ENCODE measurements around the gene KRT6A. TPM values are rescaled to one million over a fixed set of nuclear protein-coding genes. Genes with fewer than 3 reads are reported as not detected.
"Not testable (repeated sequence)": the region's sequence is repeated elsewhere in the genome, so short reads cannot be mapped to it uniquely, and the experiment has no call there.

KRT6A gene
- total RNA-seq, 1 experiment from 2014 or later: 1,688 TPM

- BruUV-seq (replicated peaks): no TSS peak
- peaks cover 7% of the 10 kb centered on the region for H3K9me3 Mint-ChIP-seq (ENCODE audit: unreplicated experiment)
- H3K4me1 Mint-ChIP-seq (ENCODE audit: insufficient read depth, unreplicated experiment): peaks cover 42% of the 10 kb centered on the region
- TF ChIP-seq CTCF (IDR thresholded peaks at IDR 0.05; ENCODE audit: unreplicated experiment): no peak
- no peak for DNase-seq (ENCODE audit: unreplicated experiment)
- intact Hi-C loops (cut with micrococcal nuclease): no loop called here
- no peak overlapping the region for H3K27ac Mint-ChIP-seq (ENCODE audit: low read depth, unreplicated experiment)
- ChIA-PET CTCF (interaction anchor here (0.7 to 1.5 kb wide), 2 partner anchors 105 to 377 kb away, joined by 3 to 4 read pairs; no protein-coding TSS in a partner anchor), POLR2A (interaction anchor here (0.8 to 28.5 kb wide), 3 partner anchors 9 to 119 kb away, joined by 3 to 1235 read pairs (median 1235); partner anchors contain the start of genes KRT5 and KRT6A)
- no peaks in the 10 kb centered on the region for H3K27me3 Mint-ChIP-seq (ENCODE audit: insufficient read depth, unreplicated experiment)
- no peak overlapping the region for H3K4me3 Mint-ChIP-seq (ENCODE audit: unreplicated experiment)
- no peaks in the 10 kb centered on the region for H3K36me3 Mint-ChIP-seq (ENCODE audit: insufficient read depth, unreplicated experiment)
Measured at GRCh38 chr12:52502877-52503276, 9.8 kb upstream of the KRT6A start.

GRCh38 chr12:52501490-52501889 is 8.4 kb upstream of the KRT6A start:
- Mint-ChIP-seq H3K9me3 (ENCODE audit: unreplicated experiment) (peaks cover 7% of the 10 kb centered on the region), H3K4me1 (ENCODE audit: insufficient read depth, unreplicated experiment) (peaks cover 42% of the 10 kb centered on the region), H3K27me3 (ENCODE audit: insufficient read depth, unreplicated experiment) (no peaks in the 10 kb centered on the region), H3K27ac (ENCODE audit: low read depth, unreplicated experiment) (no peak overlapping the region), H3K36me3 (ENCODE audit: insufficient read depth, unreplicated experiment) (no peaks in the 10 kb centered on the region), H3K4me3 (ENCODE audit: unreplicated experiment) (no peak overlapping the region)
- intact Hi-C loops (cut with micrococcal nuclease): no loop called here
- DNase-seq (ENCODE audit: unreplicated experiment): peak; percentile 73
- ChIA-PET CTCF (interaction anchor here (0.9 to 1.2 kb wide), 2 partner anchors 17 to 345 kb away, joined by 3 to 4 read pairs; no protein-coding TSS in a partner anchor), POLR2A (interaction anchor here (1.6 to 28.5 kb wide), 3 partner anchors 7 to 106 kb away, joined by 4 to 1235 read pairs (median 1235); partner anchors contain the start of genes KRT5 and KRT6A)
- BruUV-seq (replicated peaks): no TSS peak
- no peak for TF ChIP-seq CTCF (IDR thresholded peaks at IDR 0.05; ENCODE audit: unreplicated experiment)

GRCh38 chr12:52500574-52500973 is 7.5 kb upstream of the KRT6A start:
- H3K36me3 Mint-ChIP-seq (ENCODE audit: insufficient read depth, unreplicated experiment); H3K27me3 Mint-ChIP-seq (ENCODE audit: insufficient read depth, unreplicated experiment); H3K27ac Mint-ChIP-seq (ENCODE audit: low read depth, unreplicated experiment); intact Hi-C loops (cut with micrococcal nuclease); H3K9me3 Mint-ChIP-seq (ENCODE audit: unreplicated experiment); H3K4me3 Mint-ChIP-seq (ENCODE audit: unreplicated experiment); BruUV-seq (replicated peaks); DNase-seq (ENCODE audit: unreplicated experiment): not testable (repeated sequence)
- H3K4me1 Mint-ChIP-seq (ENCODE audit: insufficient read depth, unreplicated experiment): peaks cover 50% of the 10 kb centered on the region
- ChIA-PET POLR2A (interaction anchor here (1.2 to 28.5 kb wide), 6 partner anchors 6 to 365 kb away, joined by 4 to 1235 read pairs (median 4); partner anchors contain the start of genes KRT5 and KRT6A), CTCF (interaction anchor here (0.6 to 1.5 kb wide), 8 partner anchors 15 to 480 kb away, joined by 3 to 7 read pairs (median 4); no protein-coding TSS in a partner anchor)

- ChIA-PET CTCF (interaction anchor here (0.6 to 1.5 kb wide), 11 partner anchors 10 to 481 kb away, joined by 3 to 7 read pairs (median 3); no protein-coding TSS in a partner anchor), POLR2A (interaction anchor here (0.5 to 28.5 kb wide), 8 partner anchors 6 to 365 kb away, joined by 3 to 1235 read pairs (median 4); partner anchors contain the start of genes KRT5 and KRT6A)
- no peaks in the 10 kb centered on the region for H3K36me3 Mint-ChIP-seq (ENCODE audit: insufficient read depth, unreplicated experiment)
- H3K4me3 Mint-ChIP-seq (ENCODE audit: unreplicated experiment): no peak overlapping the region
- no peaks in the 10 kb centered on the region for H3K27me3 Mint-ChIP-seq (ENCODE audit: insufficient read depth, unreplicated experiment)
- intact Hi-C loops (cut with micrococcal nuclease): no loop called here
- peaks cover 7% of the 10 kb centered on the region for H3K9me3 Mint-ChIP-seq (ENCODE audit: unreplicated experiment)
- BruUV-seq (replicated peaks): no TSS peak
- H3K27ac Mint-ChIP-seq (ENCODE audit: low read depth, unreplicated experiment): no peak overlapping the region
- peak; percentile 25 for DNase-seq (ENCODE audit: unreplicated experiment)
- peaks cover 56% of the 10 kb centered on the region for H3K4me1 Mint-ChIP-seq (ENCODE audit: insufficient read depth, unreplicated experiment)
- no peak for TF ChIP-seq CTCF (IDR thresholded peaks at IDR 0.05; ENCODE audit: unreplicated experiment)
Measured at GRCh38 chr12:52499806-52500560, 6.9 kb upstream of the KRT6A start.
